Activated CD8-positive, alpha-beta memory T cell treated with anti-CD3 and anti-CD28 coated beads, Interleukin-2, amount 50 U/mL, for 4 hours (primary cell): ENCODE results near the gene AKAP17A.
"Not testable (repeated sequence)": the region's sequence is repeated elsewhere in the genome, so short reads cannot be mapped to it uniquely, and the experiment has no call there.

Experiments
- DNase-seq: peaks from one replicate; pipeline ENCODE4 v3.0.0-alpha.2; 2020

AKAP17A gene

GRCh38 chrX:1609311-1609710, 17.9 kb downstream of the AKAP17A start:
- no peak for DNase-seq

- DNase-seq = no peak
Observed at GRCh38 chrX:1609762-1610161, 18.4 kb downstream of the AKAP17A start.

DNA sequence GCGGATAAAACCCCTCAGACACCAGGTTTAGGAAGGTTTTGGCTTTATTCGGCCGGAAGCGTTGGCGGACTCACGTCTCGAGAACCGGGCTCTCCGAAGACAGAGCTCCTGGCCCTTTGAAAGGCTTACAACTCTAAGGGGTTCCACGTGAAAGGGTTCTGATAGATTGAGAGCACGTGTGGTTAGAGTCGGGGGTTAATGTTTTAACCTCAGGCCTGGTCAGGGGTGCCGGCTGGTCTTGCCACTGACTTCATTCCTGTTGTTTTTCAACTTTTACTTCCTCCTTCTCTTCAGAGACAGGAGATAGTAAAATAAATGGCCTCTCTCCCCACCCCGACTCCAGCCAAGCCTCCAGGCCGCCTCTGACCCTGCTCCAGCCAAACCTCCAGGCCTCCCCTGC, 18.8 kb downstream of the AKAP17A start:
- no peak for DNase-seq

GRCh38 chrX:1610736-1611135, 19.3 kb downstream of the AKAP17A start:
- DNase-seq = no peak

DNA sequence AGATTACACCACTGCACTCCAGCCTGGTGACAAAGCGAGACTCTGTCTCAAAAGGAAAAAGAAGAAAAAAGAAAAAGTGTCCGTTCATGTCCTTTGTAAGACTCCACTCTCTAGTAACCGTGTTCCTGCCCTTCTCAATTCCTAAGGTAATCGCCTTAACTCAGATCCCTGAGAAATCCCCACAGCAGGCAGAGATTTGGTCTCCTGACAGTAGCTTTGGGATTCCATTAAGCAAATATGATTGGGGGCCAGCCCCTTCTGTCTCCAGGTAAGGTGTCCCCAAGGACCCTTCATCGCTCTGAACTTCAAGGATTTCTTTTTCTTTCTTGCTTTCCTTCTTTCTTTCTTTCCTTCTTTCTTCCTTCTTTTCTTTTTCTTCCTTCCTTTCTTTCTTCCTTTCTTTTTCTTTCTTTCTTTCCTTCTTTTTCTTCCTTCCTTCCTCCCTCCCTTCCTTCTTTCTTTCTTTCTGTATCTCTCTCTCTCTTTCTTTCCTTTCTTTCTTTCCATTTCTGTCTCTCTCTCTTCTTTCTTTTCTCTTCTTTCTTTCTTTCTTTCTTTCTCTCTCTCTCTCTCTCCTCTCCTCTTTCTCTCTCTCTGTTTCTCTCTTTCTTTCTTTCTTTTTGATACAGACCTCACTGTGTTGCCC, 21.4 kb downstream of the AKAP17A start:
- DNase-seq = no peak

GRCh38 chrX:1614927-1615326, 23.5 kb downstream of the AKAP17A start, which contains the start of gene ASMT:
Gene ASMT, plus strand, starts transcription at chrX:1615059. Its CDS starts 141 bp downstream, at chrX:1615200.
- DNase-seq = no peak

DNA sequence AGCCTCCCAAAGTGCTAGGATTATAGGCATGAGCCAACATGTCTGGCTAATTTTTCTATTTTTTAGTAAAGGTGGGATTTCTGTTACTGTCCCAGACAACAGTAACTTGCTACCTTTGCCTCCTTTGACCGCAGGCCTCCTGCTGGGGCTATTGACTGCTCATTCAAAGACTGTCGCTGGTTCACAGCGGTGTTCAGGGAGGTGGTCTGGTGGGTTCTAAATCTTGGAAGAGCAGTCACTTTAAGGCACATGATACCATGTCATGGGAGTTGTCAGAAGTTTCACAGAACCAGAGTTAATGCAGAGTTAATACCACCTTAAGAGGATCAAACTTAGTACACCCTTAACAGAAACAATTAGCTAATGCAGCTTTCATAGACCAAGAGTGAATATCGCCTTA, 27.3 kb downstream of the AKAP17A start:
- DNase-seq = no peak

- no peak for DNase-seq
Observed at GRCh38 chrX:1623691-1624090, 32.3 kb downstream of the AKAP17A start.

- not testable (repeated sequence) for DNase-seq
Observed at GRCh38 chrX:1624158-1624860, 32.9 kb downstream of the AKAP17A start.

- not testable (repeated sequence) for DNase-seq
Observed at GRCh38 chrX:1624861-1625215, 33.4 kb downstream of the AKAP17A start.

DNA sequence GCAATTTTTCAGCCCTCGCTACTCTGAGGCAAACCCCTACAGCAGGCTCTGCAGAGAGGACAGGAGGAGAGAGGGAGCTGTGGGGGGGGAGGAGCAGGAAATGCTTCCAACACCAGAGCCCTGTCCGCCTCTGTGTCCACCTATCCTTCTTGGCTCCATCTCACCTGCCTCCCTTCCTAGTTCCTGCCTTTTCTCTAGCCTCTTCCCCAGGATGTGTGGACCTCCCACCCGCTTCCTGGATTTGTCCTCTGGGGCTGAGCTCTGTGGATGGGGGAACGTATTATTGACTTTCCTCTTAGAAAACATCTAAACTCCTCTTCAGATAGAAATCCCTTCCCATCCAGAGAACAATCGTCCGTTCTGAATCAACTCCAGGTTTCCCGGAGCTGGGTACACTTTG, 37.8 kb downstream of the AKAP17A start:
- no peak for DNase-seq

DNA sequence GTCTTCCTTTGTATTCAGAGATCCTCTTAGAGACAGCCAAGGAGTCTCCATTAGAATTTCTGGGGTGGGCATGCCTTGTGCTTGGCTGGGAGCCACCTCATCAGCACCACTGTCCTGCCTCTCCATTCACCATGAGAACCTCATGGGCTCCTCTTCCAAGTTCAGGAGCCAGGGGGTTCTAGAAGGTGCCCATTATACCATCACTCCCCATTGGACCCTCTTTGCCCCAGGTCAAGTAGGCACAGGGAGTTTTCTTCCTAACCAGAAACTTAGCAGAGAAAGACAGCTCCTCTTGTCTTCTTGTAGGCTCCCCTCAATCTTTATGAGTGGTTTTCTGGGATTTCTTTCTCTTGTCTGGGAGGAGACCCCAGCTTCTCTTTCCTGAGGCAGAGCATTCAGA, 54.6 kb downstream of the AKAP17A start:
- no peak for DNase-seq

GRCh38 chrX:1649621-1650020, 58.2 kb downstream of the AKAP17A start:
- no peak for DNase-seq
